OCI-LY1 (cell line): ENCODE measurements around the gene CACNA2D3.
"Not testable (repeated sequence)": the region's sequence is repeated elsewhere in the genome, so short reads cannot be mapped to it uniquely, and the experiment has no call there.

Source experiments
- H2AFZ ChIP-seq: fragments of 200-600 bp; sonication (generic), shearing (Covaris generic); 2 replicates; pipeline ENCODE4 v1.6.0; 2014; ENCODE audit warnings: antibody characterized with exemption, mild to moderate bottlenecking, low read length
- H3F3A ChIP-seq: fragments of 200-600 bp; sonication (generic), shearing (Covaris generic); 2 replicates; pipeline ENCODE4 v1.6.0; 2014; ENCODE audit warnings: mild to moderate bottlenecking, antibody characterized with exemption, low read length, moderate library complexity; ENCODE audit not compliant: insufficient read depth
- H3K27ac ChIP-seq: fragments of 200-600 bp; sonication (generic); 2 replicates; pipeline ENCODE4 v1.5.1; 2014; ENCODE audit warnings: low read length, mixed run types, mild to moderate bottlenecking, low read depth; ENCODE audit not compliant: poor library complexity, severe bottlenecking
- H3K27me3 ChIP-seq: fragments of 200-600 bp; sonication (generic); 2 replicates; pipeline ENCODE4 v1.6.0; 2014; ENCODE audit warnings: antibody characterized with exemption, mild to moderate bottlenecking, low read length, moderate library complexity; ENCODE audit not compliant: insufficient read depth
- H3K36me3 ChIP-seq: fragments of 200-600 bp; sonication (generic); 2 replicates; pipeline ENCODE4 v1.6.1; 2014; ENCODE audit warnings: mild to moderate bottlenecking, antibody characterized with exemption, low read length, moderate library complexity, mixed read lengths; ENCODE audit not compliant: insufficient read depth
- H3K4me1 ChIP-seq: fragments of 200-600 bp; sonication (generic); 2 replicates; pipeline ENCODE4 v1.5.1; 2014; ENCODE audit warnings: mild to moderate bottlenecking, low read length, moderate library complexity; ENCODE audit not compliant: insufficient read depth, severe bottlenecking
- H3K4me2 ChIP-seq: fragments of 200-600 bp; sonication (generic), shearing (Covaris generic); 2 replicates; pipeline ENCODE4 v1.6.1; 2014; ENCODE audit warnings: low read length
- H3K4me3 ChIP-seq: fragments of 200-600 bp; sonication (generic); 2 replicates; pipeline ENCODE4 v1.5.1; 2014; ENCODE audit warnings: low read length, low read depth, mild to moderate bottlenecking, mixed read lengths; ENCODE audit not compliant: poor library complexity, severe bottlenecking
- H3K79me2 ChIP-seq: fragments of 200-600 bp; shearing (Covaris generic); 2 replicates; pipeline ENCODE4 v1.6.1; 2016; ENCODE audit warnings: mixed run types, low read length, mixed read lengths; ENCODE audit not compliant: insufficient read depth
- H3K9ac ChIP-seq: fragments of 200-600 bp; sonication (generic), shearing (Covaris generic); 2 replicates; pipeline ENCODE4 v1.6.1; 2014; ENCODE audit warnings: mild to moderate bottlenecking, low read length, mixed read lengths
- H3K9me2 ChIP-seq: fragments of 200-600 bp; sonication (generic), shearing (Covaris generic); 2 replicates; pipeline ENCODE4 v1.6.1; 2014; ENCODE audit warnings: low read depth, mild to moderate bottlenecking, low read length, mixed read lengths
- H3K9me3 ChIP-seq: fragments of 200-600 bp; shearing (Covaris generic); 2 replicates; pipeline ENCODE4 v1.6.1; 2014; ENCODE audit warnings: low read length, mixed read lengths
- H4K20me1 ChIP-seq: fragments of 200-600 bp; sonication (generic), shearing (Covaris generic); 2 replicates; pipeline ENCODE4 v1.6.0; 2016; ENCODE audit warnings: mild to moderate bottlenecking, low read length; ENCODE audit not compliant: insufficient read depth
- CTCF ChIP-seq: fragments of 200-600 bp; sonication (generic), shearing (Covaris generic); IDR thresholded peaks from 2 replicates; pipeline ENCODE4 v1.5.1; 2017; ENCODE audit warnings: mild to moderate bottlenecking, antibody characterized with exemption, low read length, moderate library complexity, mixed read lengths
- EZH2 ChIP-seq: fragments of 200-600 bp; sonication (generic), shearing (Covaris generic); IDR thresholded peaks from 2 replicates; pipeline ENCODE4 v1.8.0; 2017; ENCODE audit warnings: borderline replicate concordance, mixed run types, mild to moderate bottlenecking, antibody characterized with exemption, low read length, moderate library complexity, mixed read lengths

The CACNA2D3 gene

GRCh38 chr3:54454806-54455205 lies 332.5 kb downstream of the CACNA2D3 start:
- H4K20me1 ChIP-seq, result no peaks in the 10 kb centered on the region
- no peaks in the 10 kb centered on the region for H3K27me3 ChIP-seq
- no peaks in the 10 kb centered on the region for H3K9me3 ChIP-seq
- no peak overlapping the region for H3K9ac ChIP-seq
- no peak overlapping the region for H3K27ac ChIP-seq
- no peak overlapping the region for H2AFZ ChIP-seq
- no peaks in the 10 kb centered on the region for H3K9me2 ChIP-seq
- TF ChIP-seq EZH2, result no peak
- no peak for TF ChIP-seq CTCF
- no peaks in the 10 kb centered on the region for H3F3A ChIP-seq
- H3K4me1 ChIP-seq, result no peaks in the 10 kb centered on the region
- no peak overlapping the region for H3K4me2 ChIP-seq
- no peaks in the 10 kb centered on the region for H3K79me2 ChIP-seq
- no peaks in the 10 kb centered on the region for H3K36me3 ChIP-seq
- no peak overlapping the region for H3K4me3 ChIP-seq

GRCh38 chr3:54458357-54458756 lies 336.0 kb downstream of the CACNA2D3 start:
- no peak overlapping the region for H3K27ac ChIP-seq

GRCh38 chr3:54464554-54464953 lies 342.2 kb downstream of the CACNA2D3 start:
- not testable (repeated sequence) for H4K20me1 ChIP-seq, H3K9me3 ChIP-seq, H3K79me2 ChIP-seq, H3K9me2 ChIP-seq, H3K36me3 ChIP-seq, H3K4me2 ChIP-seq, H2AFZ ChIP-seq, H3K9ac ChIP-seq, H3K27me3 ChIP-seq, H3K4me3 ChIP-seq, H3F3A ChIP-seq, H3K4me1 ChIP-seq, H3K27ac ChIP-seq

More at GRCh38 chr3:54458357-54458756, 336.0 kb downstream of the CACNA2D3 start:
- Histone ChIP-seq H3K36me3 (no peaks in the 10 kb centered on the region), H3K27me3 (no peaks in the 10 kb centered on the region), H2AFZ (no peak overlapping the region), H3K79me2 (no peaks in the 10 kb centered on the region), H3K9me3 (no peaks in the 10 kb centered on the region), H3K4me3 (no peak overlapping the region), H3K4me2 (no peak overlapping the region), H3F3A (no peaks in the 10 kb centered on the region), H4K20me1 (no peaks in the 10 kb centered on the region), H3K9me2 (no peaks in the 10 kb centered on the region), H3K4me1 (no peaks in the 10 kb centered on the region), H3K9ac (no peak overlapping the region)
- TF ChIP-seq CTCF (no peak), EZH2 (no peak)

GRCh38 chr3:54476891-54477290 lies 354.5 kb downstream of the CACNA2D3 start:
- no peaks in the 10 kb centered on the region for H3K9me2 ChIP-seq
- no peak overlapping the region for H3K4me3 ChIP-seq
- H3K9me3 ChIP-seq, result no peaks in the 10 kb centered on the region
- no peak overlapping the region for H2AFZ ChIP-seq
- H3F3A ChIP-seq, result no peaks in the 10 kb centered on the region
- no peaks in the 10 kb centered on the region for H3K27me3 ChIP-seq
- H3K4me1 ChIP-seq, result no peaks in the 10 kb centered on the region
- H4K20me1 ChIP-seq, result no peaks in the 10 kb centered on the region
- H3K79me2 ChIP-seq, result no peaks in the 10 kb centered on the region
- no peak overlapping the region for H3K4me2 ChIP-seq
- no peaks in the 10 kb centered on the region for H3K36me3 ChIP-seq
- TF ChIP-seq EZH2 (no peak), CTCF (no peak)
- no peak overlapping the region for H3K27ac ChIP-seq
- no peak overlapping the region for H3K9ac ChIP-seq
